HepG2 (cell line): ENCODE measurements around the gene CEP104. TPM values are rescaled to one million over a fixed set of nuclear protein-coding genes. Genes with fewer than 3 reads are reported as not detected.

Experiments used
- AGO2 ChIP-seq: fragments of 200-400 bp; formaldehyde crosslinking; optimal IDR thresholded peaks from 2 replicates; pipeline ENCODE3; 2017; ENCODE audit warnings: mild to moderate bottlenecking, low read depth, low read length, moderate library complexity
- EEA1 ChIP-seq: sonication (generic); formaldehyde crosslinking; IDR thresholded peaks from 2 replicates; pipeline ENCODE4 v1.5.1; 2020; ENCODE audit warnings: mild to moderate bottlenecking, missing genetic modification reagents, borderline replicate concordance
- FOXM1 ChIP-seq: sonication (generic); formaldehyde crosslinking; IDR thresholded peaks from 2 replicates; pipeline ENCODE4 v1.5.0; 2020; ENCODE audit warnings: missing genetic modification reagents
- GZF1 ChIP-seq: sonication (generic); formaldehyde crosslinking; IDR thresholded peaks from 2 replicates; pipeline ENCODE4 v1.5.1; 2020; ENCODE audit warnings: mild to moderate bottlenecking, missing genetic modification reagents
- HBP1 ChIP-seq: IDR thresholded peaks from 2 replicates; pipeline ENCODE4 v1.6.1; 2016; ENCODE audit warnings: low read depth, control low read depth
- HDAC2 ChIP-seq: sonication (generic); formaldehyde crosslinking; IDR thresholded peaks from 2 replicates; pipeline ENCODE4 v1.4.0; 2020; ENCODE audit warnings: missing genetic modification reagents
- HIVEP1 ChIP-seq: sonication (generic); formaldehyde crosslinking; IDR thresholded peaks from 2 replicates; pipeline ENCODE4 v1.4.0; 2020; ENCODE audit warnings: mild to moderate bottlenecking, missing genetic modification reagents
- IKZF4 ChIP-seq: sonication (generic); formaldehyde crosslinking; IDR thresholded peaks from 2 replicates; pipeline ENCODE4 v1.5.1; 2020; ENCODE audit warnings: borderline replicate concordance, mild to moderate bottlenecking, low read depth, missing genetic modification reagents; ENCODE audit errors: not compliant biosample characterization
- IRX3 ChIP-seq: sonication (generic); formaldehyde crosslinking; IDR thresholded peaks from 2 replicates; pipeline ENCODE4 v1.8.1; 2023; ENCODE audit warnings: mild to moderate bottlenecking, low read depth, missing genetic modification reagents, borderline replicate concordance
- SAFB2 ChIP-seq: sonication (generic); formaldehyde crosslinking; IDR thresholded peaks from 2 replicates; pipeline ENCODE4 v1.5.1; 2020; ENCODE audit warnings: missing genetic modification reagents, low read depth, mild to moderate bottlenecking, borderline replicate concordance
- SP2 ChIP-seq: sonication (generic); formaldehyde crosslinking; IDR thresholded peaks from 2 replicates; pipeline ENCODE4 v1.5.1; 2020; ENCODE audit warnings: mild to moderate bottlenecking, missing genetic modification reagents
- TMF1 ChIP-seq: sonication (generic); formaldehyde crosslinking; IDR thresholded peaks from 2 replicates; pipeline ENCODE4 v1.8.1; 2022; ENCODE audit warnings: low read depth, missing genetic modification reagents
- ZHX2 ChIP-seq, 2 experiments: sonication (generic) in 1 of 2; formaldehyde crosslinking in 1 of 2; IDR thresholded peaks; 2 replicates each; pipeline versions ENCODE4 v1.6.1 to v1.9.0; 2014 to 2022; ENCODE audit warnings: antibody characterized with exemption in 1 of 2, borderline replicate concordance in 1 of 2, inconsistent platforms in 1 of 2, low read depth in 1 of 2, missing genetic modification reagents in 1 of 2
- ZNF160 ChIP-seq: sonication (generic); formaldehyde crosslinking; IDR thresholded peaks from 2 replicates; pipeline ENCODE4 v1.8.0; 2022; ENCODE audit warnings: mild to moderate bottlenecking, inconsistent platforms, missing genetic modification reagents
- ZNF749 ChIP-seq: sonication (generic); formaldehyde crosslinking; IDR thresholded peaks from 2 replicates; pipeline ENCODE4 v1.8.0; 2022; ENCODE audit warnings: mild to moderate bottlenecking, missing genetic modification reagents, moderate library complexity, borderline replicate concordance
- ZNF850 ChIP-seq: sonication (generic); formaldehyde crosslinking; conservative IDR thresholded peaks from 2 replicates; pipeline ENCODE4 v1.9.0; 2021; ENCODE audit warnings: mild to moderate bottlenecking, missing genetic modification reagents
- polyA plus RNA-seq, 8 experiments: library from polyadenylated mRNA; depleted of rRNA in 3 of 8; stranded (reverse) in 7 of 8; unstranded in 1 of 8; fragments of >200 nt; fragmentation: Illumina TruSeq in 4 of 8; extraction: Trizol in 4 of 8; gene quantifications; 2 replicates each; pipeline versions ENCODE4 v1.2.1 to v1.2.3, GENCODE V29; 2011 to 2016; ENCODE audit warnings: low read depth in 4 of 8, missing spikeins in 1 of 8, mixed read lengths in 1 of 8; ENCODE audit not compliant: insufficient read depth in 1 of 8
- total RNA-seq, 5 experiments: library from RNA; depleted of rRNA; stranded (reverse); fragments of >200 nt; fragmentation: Illumina TruSeq; extraction: Trizol; gene quantifications; 2 replicates each; pipeline ENCODE4 v1.2.3, GENCODE V29; 2016; ENCODE audit warnings: low read depth in 1 of 5
- TF ChIP-seq, protein P1 (sequence below): sonication (generic); formaldehyde crosslinking; IDR thresholded peaks from 2 replicates; pipeline ENCODE4 v1.4.0; 2020; ENCODE audit warnings: missing genetic modification reagents

Gene CEP104
- total and polyA plus RNA-seq, 2 of the 13 experiments (the other 11 are each of a cell fraction or from before 2014, with no cell fraction given) = 20.4 to 30.1 TPM

DNA sequence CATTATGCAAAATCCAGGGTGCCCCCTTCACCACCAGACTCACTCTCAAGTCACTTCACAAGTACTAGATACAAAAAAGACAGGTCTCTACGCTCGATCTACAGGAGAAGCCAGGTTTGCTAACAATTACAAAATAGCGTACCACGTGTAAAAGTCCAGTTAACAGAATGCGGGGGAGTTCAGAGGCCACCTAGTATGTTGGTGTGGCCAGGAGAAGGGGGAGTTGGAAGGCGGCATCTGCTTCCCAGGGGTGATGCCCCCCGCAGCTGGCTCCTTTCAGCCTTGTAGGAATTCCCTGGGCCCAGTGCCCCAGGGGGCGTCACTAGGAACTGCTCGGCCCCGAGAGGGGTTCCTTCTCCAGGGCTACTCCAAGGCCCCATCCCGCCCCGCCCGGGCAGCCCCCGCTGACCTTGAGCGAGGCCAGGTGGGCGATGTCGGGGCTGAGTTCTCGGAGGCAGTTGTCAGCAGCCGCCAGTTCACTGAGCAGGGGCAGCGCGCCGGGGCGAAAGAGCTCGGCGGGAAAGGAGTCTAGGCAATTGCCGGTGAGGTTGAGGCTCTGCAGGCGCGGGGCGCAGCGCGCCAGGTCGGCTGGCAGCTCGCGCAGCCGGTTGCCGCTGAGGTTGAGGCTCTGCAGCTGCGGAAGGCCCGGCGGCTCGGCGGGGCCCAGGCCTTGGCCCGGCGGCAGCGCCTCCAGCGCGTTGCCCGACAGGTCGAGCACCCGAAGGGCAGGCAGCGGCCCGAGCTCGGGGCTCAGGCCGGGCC, 61.4 kb downstream of the CEP104 start (continued):
- TF ChIP-seq GZF1 (CRISPR knock-in tag) = no peak
- TF ChIP-seq, protein P1, sequence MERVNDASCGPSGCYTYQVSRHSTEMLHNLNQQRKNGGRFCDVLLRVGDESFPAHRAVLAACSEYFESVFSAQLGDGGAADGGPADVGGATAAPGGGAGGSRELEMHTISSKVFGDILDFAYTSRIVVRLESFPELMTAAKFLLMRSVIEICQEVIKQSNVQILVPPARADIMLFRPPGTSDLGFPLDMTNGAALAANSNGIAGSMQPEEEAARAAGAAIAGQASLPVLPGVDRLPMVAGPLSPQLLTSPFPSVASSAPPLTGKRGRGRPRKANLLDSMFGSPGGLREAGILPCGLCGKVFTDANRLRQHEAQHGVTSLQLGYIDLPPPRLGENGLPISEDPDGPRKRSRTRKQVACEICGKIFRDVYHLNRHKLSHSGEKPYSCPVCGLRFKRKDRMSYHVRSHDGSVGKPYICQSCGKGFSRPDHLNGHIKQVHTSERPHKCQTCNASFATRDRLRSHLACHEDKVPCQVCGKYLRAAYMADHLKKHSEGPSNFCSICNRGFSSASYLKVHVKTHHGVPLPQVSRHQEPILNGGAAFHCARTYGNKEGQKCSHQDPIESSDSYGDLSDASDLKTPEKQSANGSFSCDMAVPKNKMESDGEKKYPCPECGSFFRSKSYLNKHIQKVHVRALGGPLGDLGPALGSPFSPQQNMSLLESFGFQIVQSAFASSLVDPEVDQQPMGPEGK (CRISPR knock-in tag) = peak; percentile 45; the same call in 1 of the 2 replicates
- TF ChIP-seq HBP1 (CRISPR knock-in tag) = no peak
- no peak for TF ChIP-seq SP2 (CRISPR knock-in tag)
- 0 out of 2 replicates have a peak, but pooled peaks have one; percentile 22 for TF ChIP-seq EEA1 (CRISPR knock-in tag)
- peak; percentile 91 for TF ChIP-seq ZNF850
- TF ChIP-seq ZNF749 (CRISPR knock-in tag) = no peak
- TF ChIP-seq AGO2 = peak; percentile 71
- no peak for TF ChIP-seq TMF1
- TF ChIP-seq IRX3 = 0 out of 2 replicates have a peak, but pooled peaks have one; percentile 55
- TF ChIP-seq ZHX2 (IDR thresholded peaks at IDR 0.05; ENCODE audit: low read depth) = no peak
- TF ChIP-seq ZHX2 (CRISPR knock-in tag; IDR thresholded peaks at IDR 0.05; ENCODE audit: borderline replicate concordance) = peak; percentile 56; the same call in 1 of the 2 replicates
- no peak for TF ChIP-seq FOXM1 (CRISPR knock-in tag)
- no peak for TF ChIP-seq ZNF160 (CRISPR knock-in tag)
- peak; percentile 61 for TF ChIP-seq IKZF4 (CRISPR knock-in tag)
- peak; percentile 90; the same call in 1 of the 2 replicates for TF ChIP-seq SAFB2
- no peak for TF ChIP-seq HIVEP1
- no peak for TF ChIP-seq HDAC2 (CRISPR knock-in tag)
